HFFc6 (cell line): Measurements from ENCODE around the gene GNG10. TPM values are rescaled to one million over a fixed set of nuclear protein-coding genes. Genes with fewer than 3 reads are reported as not detected.
"Not testable (repeated sequence)": the region's sequence is repeated elsewhere in the genome, so short reads cannot be mapped to it uniquely, and the experiment has no call there.

ENCODE experiments used
- DNase-seq: peaks from one replicate; pipeline ENCODE4 v3.0.0-alpha.2; 2018
- H3K27ac Mint-ChIP-seq: 2 replicates; pipeline ENCODE4 v1.8.0; 2020; ENCODE audit warnings: mild to moderate bottlenecking, mixed read lengths
- H3K27me3 Mint-ChIP-seq: 2 replicates; pipeline ENCODE4 v1.8.0; 2021; ENCODE audit warnings: mild to moderate bottlenecking, moderate library complexity, mixed read lengths; ENCODE audit not compliant: insufficient read depth
- H3K36me3 Mint-ChIP-seq: 2 replicates; pipeline ENCODE4 v1.8.0; 2021; ENCODE audit warnings: low read depth, mixed read lengths
- H3K4me1 Mint-ChIP-seq: 2 replicates; pipeline ENCODE4 v1.8.0; 2020; ENCODE audit warnings: low read depth, mixed read lengths
- H3K4me3 Mint-ChIP-seq: 2 replicates; pipeline ENCODE4 v1.8.0; 2020; ENCODE audit warnings: mild to moderate bottlenecking, moderate library complexity, mixed read lengths
- H3K9me3 Mint-ChIP-seq: 2 replicates; pipeline ENCODE4 v1.8.0; 2020; ENCODE audit warnings: mild to moderate bottlenecking, mixed read lengths
- long read RNA-seq: library from polyadenylated mRNA; unstranded; transcript quantifications from one replicate; pipeline ENCODE4 v2.0.0, GENCODE V29; 2019
- total RNA-seq, 6 experiments: library from RNA; stranded (reverse); fragmentation: NEBNext Ultra II Directional; extraction: Animal tissue kit (Norgen Biotek cat#: 25700); gene quantifications; 2 replicates in 1 of 6; 3 replicates in 5 of 6; pipeline ENCODE4 v1.2.3, GENCODE V29; 2021
- TF ChIP-seq, protein P1 (sequence below): fragments of 200-600 bp; sonication (generic); IDR thresholded peaks from 2 replicates; pipeline ENCODE4 v1.5.0; 2021; ENCODE audit warnings: antibody characterized with exemption, mild to moderate bottlenecking

Gene GNG10
- total RNA-seq = 10 to 100 TPM; 60.5 to 72.7 (median 66.0) TPM
- long read RNA-seq, transcript GNG10-201 (3 exons, 1,491 nt) = major isoform, 151 of 152 reads
- long read RNA-seq, partial matches to known transcripts = 0 of 152 reads
- long read RNA-seq, other reads (novel, unspliced or antisense) = 1 of 152 reads

DNA sequence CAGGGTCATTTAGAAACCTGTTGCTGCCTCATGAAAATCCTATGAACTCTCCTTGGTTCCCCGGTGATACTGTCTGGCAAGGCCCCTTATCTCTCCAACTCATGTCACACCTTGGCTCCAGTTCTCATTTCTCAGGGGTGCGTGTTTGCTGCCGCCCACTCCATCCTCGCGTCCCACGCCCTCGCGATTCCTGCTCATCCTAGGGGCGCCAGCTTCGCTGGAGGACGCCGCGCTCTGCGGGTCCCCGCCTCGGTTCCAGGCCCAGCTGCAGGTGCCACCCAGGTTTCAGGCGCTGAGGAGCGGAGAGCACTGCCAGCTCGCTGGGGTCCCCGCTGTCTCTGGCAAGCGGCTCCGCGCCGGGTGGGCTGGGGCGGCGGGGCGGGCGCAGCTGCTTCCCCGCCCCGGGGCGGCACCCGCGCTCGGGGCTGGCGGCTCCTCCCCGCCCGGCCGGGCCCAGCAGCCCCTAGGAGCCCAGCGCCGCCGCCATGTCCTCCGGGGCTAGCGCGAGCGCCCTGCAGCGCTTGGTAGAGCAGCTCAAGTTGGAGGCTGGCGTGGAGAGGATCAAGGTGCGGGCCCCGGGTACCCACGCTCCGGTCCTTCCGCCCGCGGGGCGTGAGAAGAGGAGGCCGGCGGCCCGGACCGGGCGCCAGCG lies at the start of gene GNG10:
GNG10 (plus strand) TSS at position 456 of the 652 bp plus-strand sequence; CDS start at position 486, 30 bp downstream.
- Mint-ChIP-seq H3K9me3 (no peaks in the 10 kb centered on the region), H3K36me3 (peaks cover 7% of the 10 kb centered on the region), H3K27ac (peak within 1 kb of the TSS; percentile 87), H3K4me1 (peaks cover 44% of the 10 kb centered on the region), H3K4me3 (peak within 1 kb of the TSS; percentile 96), H3K27me3 (no peaks in the 10 kb centered on the region; the same call in 1 of the 2 replicates)
- TF ChIP-seq, protein P1, sequence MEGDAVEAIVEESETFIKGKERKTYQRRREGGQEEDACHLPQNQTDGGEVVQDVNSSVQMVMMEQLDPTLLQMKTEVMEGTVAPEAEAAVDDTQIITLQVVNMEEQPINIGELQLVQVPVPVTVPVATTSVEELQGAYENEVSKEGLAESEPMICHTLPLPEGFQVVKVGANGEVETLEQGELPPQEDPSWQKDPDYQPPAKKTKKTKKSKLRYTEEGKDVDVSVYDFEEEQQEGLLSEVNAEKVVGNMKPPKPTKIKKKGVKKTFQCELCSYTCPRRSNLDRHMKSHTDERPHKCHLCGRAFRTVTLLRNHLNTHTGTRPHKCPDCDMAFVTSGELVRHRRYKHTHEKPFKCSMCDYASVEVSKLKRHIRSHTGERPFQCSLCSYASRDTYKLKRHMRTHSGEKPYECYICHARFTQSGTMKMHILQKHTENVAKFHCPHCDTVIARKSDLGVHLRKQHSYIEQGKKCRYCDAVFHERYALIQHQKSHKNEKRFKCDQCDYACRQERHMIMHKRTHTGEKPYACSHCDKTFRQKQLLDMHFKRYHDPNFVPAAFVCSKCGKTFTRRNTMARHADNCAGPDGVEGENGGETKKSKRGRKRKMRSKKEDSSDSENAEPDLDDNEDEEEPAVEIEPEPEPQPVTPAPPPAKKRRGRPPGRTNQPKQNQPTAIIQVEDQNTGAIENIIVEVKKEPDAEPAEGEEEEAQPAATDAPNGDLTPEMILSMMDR = no peak
- DNase-seq = peak; percentile 16

DNA sequence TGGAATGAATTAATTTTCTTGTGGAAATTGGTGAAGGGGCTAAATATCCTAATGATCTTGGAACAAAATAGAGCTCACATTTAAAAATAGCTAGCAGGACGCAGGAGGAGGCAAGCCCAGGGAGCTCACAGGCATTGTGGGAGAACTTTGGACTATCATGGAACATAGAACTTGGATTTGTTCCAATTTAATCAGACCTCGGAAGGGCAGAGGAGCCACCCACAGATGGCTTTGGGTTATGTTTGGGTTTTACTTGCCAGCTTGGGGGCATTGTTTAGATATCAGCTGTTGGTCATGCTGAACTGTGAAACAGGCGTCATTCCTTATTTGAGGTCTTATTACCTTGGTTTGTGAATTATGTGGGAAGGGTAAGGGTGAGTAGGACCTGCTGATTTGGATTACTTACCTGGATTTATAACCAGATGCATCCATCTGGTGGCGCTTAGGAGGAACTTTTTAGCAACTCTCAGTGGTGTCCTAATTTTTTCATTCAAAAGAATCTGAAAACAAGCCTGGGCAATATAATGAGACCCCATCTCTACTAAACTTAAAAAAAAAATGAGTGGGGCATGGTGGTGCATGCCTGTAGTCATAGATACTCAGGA lies 47.9 kb upstream of the GNG10 start:
- TF ChIP-seq, protein P1 = no peak
- no peak overlapping the region for H3K4me3 Mint-ChIP-seq
- H3K4me1 Mint-ChIP-seq = peaks cover 10% of the 10 kb centered on the region
- H3K27ac Mint-ChIP-seq = no peak overlapping the region
- DNase-seq = no peak
- H3K36me3 Mint-ChIP-seq = no peaks in the 10 kb centered on the region
- peaks cover 27% of the 10 kb centered on the region for H3K27me3 Mint-ChIP-seq
- H3K9me3 Mint-ChIP-seq = no peaks in the 10 kb centered on the region

DNA sequence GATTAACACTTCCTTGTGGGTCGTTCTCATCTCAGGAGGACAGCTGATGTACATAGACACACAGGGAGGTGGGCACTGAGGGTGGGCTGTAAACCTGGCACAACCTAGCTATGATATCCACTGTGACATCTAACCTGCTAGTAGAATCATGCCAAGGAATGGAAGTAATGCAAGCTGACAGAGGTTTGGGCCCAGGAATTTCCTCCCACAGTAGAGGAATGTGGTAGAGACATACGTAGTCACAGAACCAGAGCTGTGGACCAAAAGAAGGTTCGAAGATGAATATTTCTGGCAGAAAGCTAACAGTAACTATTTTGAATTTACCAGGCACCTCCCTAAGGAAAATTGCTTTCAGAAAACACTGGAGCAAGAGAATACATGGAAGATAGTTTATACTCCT lies 45.5 kb upstream of the GNG10 start:
- Mint-ChIP-seq H3K27me3 (peaks cover 21% of the 10 kb centered on the region), H3K4me3 (no peak overlapping the region), H3K9me3 (no peaks in the 10 kb centered on the region), H3K27ac (no peak overlapping the region), H3K36me3 (no peaks in the 10 kb centered on the region), H3K4me1 (peaks cover 16% of the 10 kb centered on the region)
- TF ChIP-seq, protein P1 = no peak
- no peak for DNase-seq

DNA sequence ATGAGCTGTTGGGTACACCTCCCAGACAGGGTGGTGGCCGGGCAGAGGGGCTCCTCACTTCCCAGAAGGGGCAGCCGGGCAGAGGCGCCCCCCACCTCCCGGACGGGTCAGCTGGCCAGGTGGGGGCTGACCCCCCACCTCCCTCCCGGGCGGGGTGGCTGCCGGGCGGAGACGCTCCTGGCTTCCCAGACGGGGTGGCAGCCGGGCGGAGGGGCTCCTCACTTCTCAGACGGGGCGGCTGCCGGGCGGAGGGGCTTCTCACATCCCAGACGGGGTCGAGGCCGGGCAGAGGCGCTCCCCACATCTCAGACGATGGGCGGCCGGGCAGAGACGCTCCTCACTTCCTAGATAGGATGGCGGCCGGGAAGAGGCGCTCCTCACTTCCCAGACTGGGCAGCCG lies 44.1 kb upstream of the GNG10 start:
- not testable (repeated sequence) for H3K27ac Mint-ChIP-seq, DNase-seq, H3K4me3 Mint-ChIP-seq

DNA sequence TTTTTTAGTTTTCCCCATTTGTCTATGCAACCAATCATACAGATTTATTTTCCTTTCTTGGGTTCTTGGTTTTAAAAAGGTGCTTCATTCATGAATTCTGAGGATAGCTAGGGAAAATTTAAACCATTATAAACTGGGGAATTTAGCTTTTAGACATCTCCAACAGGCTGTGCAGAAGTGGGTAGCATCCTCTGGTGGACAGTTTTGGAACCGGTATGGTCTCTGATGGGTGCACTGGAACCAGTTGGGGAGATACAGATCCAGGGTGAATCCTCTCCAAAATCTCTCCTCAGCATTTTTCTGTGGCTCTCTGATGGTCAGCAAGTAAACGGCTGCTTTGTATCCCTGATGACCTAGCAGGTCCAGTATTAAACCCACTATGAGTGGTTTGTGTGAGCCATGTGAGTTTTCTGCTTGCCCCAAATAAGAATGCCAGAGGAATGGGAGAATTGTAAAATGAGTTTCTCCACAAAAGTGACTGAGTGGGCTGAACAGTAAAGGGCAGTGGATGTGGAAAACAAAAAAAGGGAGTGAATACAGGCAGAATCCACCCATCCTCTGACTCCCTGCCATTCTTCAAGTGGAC lies 39.4 kb upstream of the GNG10 start:
- H3K27ac Mint-ChIP-seq = peak overlapping the region; percentile 46; the same call in 1 of the 2 replicates
- DNase-seq = peak; percentile 33
- H3K4me3 Mint-ChIP-seq = 0 out of 2 replicates have a peak overlapping the region, but pooled peaks have one; percentile 11
- peaks cover 23% of the 10 kb centered on the region for H3K4me1 Mint-ChIP-seq
- TF ChIP-seq, protein P1 = peak; percentile 86
- no peaks in the 10 kb centered on the region for H3K9me3 Mint-ChIP-seq
- H3K27me3 Mint-ChIP-seq = peaks cover 2% of the 10 kb centered on the region; the same call in 1 of the 2 replicates
- H3K36me3 Mint-ChIP-seq = no peaks in the 10 kb centered on the region

More for the DNA sequence above, 44.1 kb upstream of the GNG10 start:
- Mint-ChIP-seq H3K4me1 (peaks cover 24% of the 10 kb centered on the region), H3K27me3 (peaks cover 12% of the 10 kb centered on the region)
- not testable (repeated sequence) for H3K9me3 Mint-ChIP-seq, H3K36me3 Mint-ChIP-seq
